HepG2 (cell line): ENCODE data around the gene VSNL1. TPM values are rescaled to one million over a fixed set of nuclear protein-coding genes. Genes with fewer than 3 reads are reported as not detected.

ENCODE experiments used
- AKAP8 ChIP-seq: sonication (generic); formaldehyde crosslinking; IDR thresholded peaks from 2 replicates; pipeline ENCODE4 v1.5.1; 2020; ENCODE audit warnings: mild to moderate bottlenecking, missing genetic modification reagents
- BCL6 ChIP-seq: IDR thresholded peaks from 2 replicates; pipeline ENCODE4 v1.6.1; 2016; ENCODE audit warnings: missing genetic modification reagents, missing compliant biosample characterization
- CENPT ChIP-seq: sonication (generic); formaldehyde crosslinking; IDR thresholded peaks from 2 replicates; pipeline ENCODE4 v1.8.0; 2022; ENCODE audit warnings: low read depth, mild to moderate bottlenecking, moderate library complexity, missing genetic modification reagents
- CHCHD3 ChIP-seq: sonication (generic); formaldehyde crosslinking; IDR thresholded peaks from 2 replicates; pipeline ENCODE4 v1.8.0; 2022; ENCODE audit warnings: mild to moderate bottlenecking, missing genetic modification reagents, moderate library complexity
- ETV6 ChIP-seq: sonication (generic); formaldehyde crosslinking; conservative IDR thresholded peaks from 2 replicates; pipeline ENCODE4 v1.4.0; 2020; ENCODE audit warnings: missing genetic modification reagents
- GTF3A ChIP-seq: sonication (generic); formaldehyde crosslinking; conservative IDR thresholded peaks from 2 replicates; pipeline ENCODE4 v1.4.0; 2020; ENCODE audit warnings: mild to moderate bottlenecking, missing genetic modification reagents
- HCFC1 ChIP-seq: fragments of 150-350 bp; IDR thresholded peaks from 2 replicates; pipeline ENCODE4 v1.6.1; 2014; ENCODE audit warnings: low read depth, low read length
- KLF11 ChIP-seq: IDR thresholded peaks from 2 replicates; pipeline ENCODE4 v1.6.1; 2016; ENCODE audit warnings: missing compliant biosample characterization
- MAFG ChIP-seq: sonication (generic); formaldehyde crosslinking; IDR thresholded peaks from 2 replicates; pipeline ENCODE4 v1.5.1; 2020; ENCODE audit warnings: mild to moderate bottlenecking, missing genetic modification reagents
- NFIC ChIP-seq: IDR thresholded peaks from 2 replicates; pipeline ENCODE4 v1.6.1; 2012; ENCODE audit warnings: mild to moderate bottlenecking, low read length, inconsistent platforms
- PRMT3 ChIP-seq: sonication (generic); formaldehyde crosslinking; IDR thresholded peaks from 2 replicates; pipeline ENCODE4 v1.8.1; 2022; ENCODE audit warnings: low read depth, mild to moderate bottlenecking, moderate library complexity, missing genetic modification reagents, borderline replicate concordance
- SALL1 ChIP-seq: sonication (generic); formaldehyde crosslinking; IDR thresholded peaks from 2 replicates; pipeline ENCODE4 v1.8.0; 2022; ENCODE audit warnings: mild to moderate bottlenecking, missing genetic modification reagents
- STAG1 ChIP-seq: sonication (generic); formaldehyde crosslinking; IDR thresholded peaks from 2 replicates; pipeline ENCODE4 v1.4.0; 2020; ENCODE audit warnings: missing genetic modification reagents
- TEF ChIP-seq: sonication (generic); formaldehyde crosslinking; IDR thresholded peaks from 2 replicates; pipeline ENCODE4 v1.5.0; 2020; ENCODE audit warnings: missing genetic modification reagents
- TRIM24 ChIP-seq: sonication (generic); formaldehyde crosslinking; IDR thresholded peaks from 2 replicates; pipeline ENCODE4 v1.8.0; 2022; ENCODE audit warnings: mild to moderate bottlenecking, missing genetic modification reagents
- ZC3H13 ChIP-seq: sonication (generic); formaldehyde crosslinking; IDR thresholded peaks from 2 replicates; pipeline ENCODE4 v1.8.1; 2023; ENCODE audit warnings: mild to moderate bottlenecking, missing genetic modification reagents, moderate library complexity
- ZFP90 ChIP-seq: sonication (generic); formaldehyde crosslinking; IDR thresholded peaks from 2 replicates; pipeline ENCODE4 v1.8.0; 2022; ENCODE audit warnings: missing genetic modification reagents, mild to moderate bottlenecking, inconsistent platforms, borderline replicate concordance
- ZNF136 ChIP-seq: sonication (generic); formaldehyde crosslinking; IDR thresholded peaks from 2 replicates; pipeline ENCODE4 v1.8.1; 2022; ENCODE audit warnings: low read depth, mild to moderate bottlenecking, moderate library complexity, missing genetic modification reagents
- ZNF292 ChIP-seq: sonication (generic); formaldehyde crosslinking; IDR thresholded peaks from 2 replicates; pipeline ENCODE4 v1.8.1; 2022; ENCODE audit warnings: mild to moderate bottlenecking, low read depth, missing genetic modification reagents, borderline replicate concordance
- ZNF343 ChIP-seq: sonication (generic); formaldehyde crosslinking; IDR thresholded peaks from 2 replicates; pipeline ENCODE4 v1.4.0; 2020; ENCODE audit warnings: mild to moderate bottlenecking, missing genetic modification reagents
- ZNF484 ChIP-seq: sonication (generic); formaldehyde crosslinking; IDR thresholded peaks from 2 replicates; pipeline ENCODE4 v1.5.1; 2020; ENCODE audit warnings: mild to moderate bottlenecking, low read depth, missing genetic modification reagents, borderline replicate concordance
- ZNF678 ChIP-seq: sonication (generic); formaldehyde crosslinking; IDR thresholded peaks from 2 replicates; pipeline ENCODE4 v1.4.0; 2020; ENCODE audit warnings: mild to moderate bottlenecking, missing genetic modification reagents
- ZNF713 ChIP-seq: sonication (generic); formaldehyde crosslinking; IDR thresholded peaks from 2 replicates; pipeline ENCODE4 v1.4.0; 2020; ENCODE audit warnings: mild to moderate bottlenecking, missing genetic modification reagents
- ZNF720 ChIP-seq: sonication (generic); formaldehyde crosslinking; IDR thresholded peaks from 2 replicates; pipeline ENCODE4 v1.4.0; 2020; ENCODE audit warnings: missing genetic modification reagents
- ZNF784 ChIP-seq: sonication (generic); formaldehyde crosslinking; IDR thresholded peaks from 2 replicates; pipeline ENCODE4 v1.5.1; 2020; ENCODE audit warnings: missing genetic modification reagents, mild to moderate bottlenecking, borderline replicate concordance
- polyA plus RNA-seq, 8 experiments: library from polyadenylated mRNA; depleted of rRNA in 3 of 8; stranded (reverse) in 7 of 8; unstranded in 1 of 8; fragments of >200 nt; fragmentation: Illumina TruSeq in 4 of 8; extraction: Trizol in 4 of 8; gene quantifications; 2 replicates each; pipeline versions ENCODE4 v1.2.1 to v1.2.3, GENCODE V29; 2011 to 2016; ENCODE audit warnings: low read depth in 4 of 8, missing spikeins in 1 of 8, mixed read lengths in 1 of 8; ENCODE audit not compliant: insufficient read depth in 1 of 8
- total RNA-seq, 5 experiments: library from RNA; depleted of rRNA; stranded (reverse); fragments of >200 nt; fragmentation: Illumina TruSeq; extraction: Trizol; gene quantifications; 2 replicates each; pipeline ENCODE4 v1.2.3, GENCODE V29; 2016; ENCODE audit warnings: low read depth in 1 of 5
- TF ChIP-seq, protein P1 (sequence below): IDR thresholded peaks from 2 replicates; pipeline ENCODE4 v1.6.1; 2016; ENCODE audit warnings: missing compliant biosample characterization, missing genetic modification reagents, borderline replicate concordance
- TF ChIP-seq, protein P2 (sequence below): sonication (generic); formaldehyde crosslinking; IDR thresholded peaks from 2 replicates; pipeline ENCODE4 v1.5.0; 2020; ENCODE audit warnings: mild to moderate bottlenecking, missing genetic modification reagents

Gene VSNL1
- total and polyA plus RNA-seq, 2 of the 13 experiments (the other 11 are each of a cell fraction or from before 2014, with no cell fraction given): 63.2 to 95.9 TPM

- TF ChIP-seq ZNF136 (CRISPR knock-in tag) (no peak), ZNF720 (CRISPR knock-in tag) (no peak), ZNF343 (no peak), PRMT3 (no peak), BCL6 (CRISPR knock-in tag) (no peak), ZC3H13 (CRISPR knock-in tag) (no peak), CHCHD3 (CRISPR knock-in tag) (no peak), AKAP8 (no peak), HCFC1 (no peak), ZNF292 (CRISPR knock-in tag) (no peak), STAG1 (no peak), CENPT (CRISPR knock-in tag) (no peak), TRIM24 (no peak), SALL1 (CRISPR knock-in tag) (no peak), NFIC (no peak), ZNF678 (CRISPR knock-in tag) (no peak), ZNF484 (CRISPR knock-in tag) (no peak), ZFP90 (CRISPR knock-in tag) (no peak), KLF11 (0 out of 2 replicates have a peak, but pooled peaks have one; percentile 11), MAFG (no peak), ETV6 (CRISPR knock-in tag) (no peak), ZNF784 (no peak), GTF3A (CRISPR knock-in tag) (no peak; the same call in 1 of the 2 replicates), TEF (CRISPR knock-in tag) (no peak), ZNF713 (no peak)
- TF ChIP-seq, protein P1, sequence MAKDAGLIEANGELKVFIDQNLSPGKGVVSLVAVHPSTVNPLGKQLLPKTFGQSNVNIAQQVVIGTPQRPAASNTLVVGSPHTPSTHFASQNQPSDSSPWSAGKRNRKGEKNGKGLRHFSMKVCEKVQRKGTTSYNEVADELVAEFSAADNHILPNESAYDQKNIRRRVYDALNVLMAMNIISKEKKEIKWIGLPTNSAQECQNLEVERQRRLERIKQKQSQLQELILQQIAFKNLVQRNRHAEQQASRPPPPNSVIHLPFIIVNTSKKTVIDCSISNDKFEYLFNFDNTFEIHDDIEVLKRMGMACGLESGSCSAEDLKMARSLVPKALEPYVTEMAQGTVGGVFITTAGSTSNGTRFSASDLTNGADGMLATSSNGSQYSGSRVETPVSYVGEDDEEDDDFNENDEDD (CRISPR knock-in tag): no peak
- TF ChIP-seq, protein P2, sequence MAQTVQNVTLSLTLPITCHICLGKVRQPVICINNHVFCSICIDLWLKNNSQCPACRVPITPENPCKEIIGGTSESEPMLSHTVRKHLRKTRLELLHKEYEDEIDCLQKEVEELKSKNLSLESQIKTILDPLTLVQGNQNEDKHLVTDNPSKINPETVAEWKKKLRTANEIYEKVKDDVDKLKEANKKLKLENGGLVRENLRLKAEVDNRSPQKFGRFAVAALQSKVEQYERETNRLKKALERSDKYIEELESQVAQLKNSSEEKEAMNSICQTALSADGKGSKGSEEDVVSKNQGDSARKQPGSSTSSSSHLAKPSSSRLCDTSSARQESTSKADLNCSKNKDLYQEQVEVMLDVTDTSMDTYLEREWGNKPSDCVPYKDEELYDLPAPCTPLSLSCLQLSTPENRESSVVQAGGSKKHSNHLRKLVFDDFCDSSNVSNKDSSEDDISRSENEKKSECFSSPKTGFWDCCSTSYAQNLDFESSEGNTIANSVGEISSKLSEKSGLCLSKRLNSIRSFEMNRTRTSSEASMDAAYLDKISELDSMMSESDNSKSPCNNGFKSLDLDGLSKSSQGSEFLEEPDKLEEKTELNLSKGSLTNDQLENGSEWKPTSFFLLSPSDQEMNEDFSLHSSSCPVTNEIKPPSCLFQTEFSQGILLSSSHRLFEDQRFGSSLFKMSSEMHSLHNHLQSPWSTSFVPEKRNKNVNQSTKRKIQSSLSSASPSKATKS: 0 out of 2 replicates have a peak, but pooled peaks have one; percentile 66
Observed at GRCh38 chr2:17538022-17538843, 2.3 kb upstream of the VSNL1 start (continued).
